Measurements from ENCODE around the gene CMPK2.

DNA sequence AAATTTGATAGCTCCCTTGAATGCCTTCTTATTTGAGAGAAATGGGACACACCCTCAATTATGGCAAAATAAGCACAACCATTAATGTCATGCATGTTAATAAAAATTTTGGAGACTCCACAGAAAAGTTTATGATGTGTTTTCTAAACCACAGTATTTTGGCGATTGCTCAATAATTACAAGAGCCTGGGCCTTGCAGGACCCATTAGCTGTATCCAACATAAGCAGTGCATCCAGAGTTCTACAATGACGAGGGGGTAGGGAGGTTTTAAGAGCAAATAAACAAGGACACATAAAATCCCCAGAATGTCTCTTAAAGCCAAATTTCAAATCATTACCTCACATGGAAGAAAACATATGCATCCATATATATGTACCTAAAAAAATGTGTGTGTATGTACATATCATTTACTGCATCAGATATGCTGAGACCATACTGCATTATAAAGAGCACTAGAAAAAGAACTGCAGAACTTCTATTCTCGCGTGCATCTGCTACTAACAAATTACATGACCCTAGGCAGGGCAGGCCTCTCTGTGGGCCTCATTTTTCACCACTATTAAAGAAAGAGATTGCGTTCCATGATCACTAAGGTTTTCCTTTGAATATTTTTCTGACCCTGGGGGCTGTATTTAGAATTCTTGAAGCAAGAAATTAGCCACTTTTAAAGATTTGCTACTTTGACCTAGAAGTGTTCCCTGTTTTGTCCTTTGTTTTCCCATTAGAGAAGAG, 38.0 kb downstream of the CMPK2 start:
- TF ChIP-seq POLR2AphosphoS5 (IDR thresholded peaks at IDR 0.05) (no peak), POLR2A (IDR thresholded peaks at IDR 0.05) (no peak)
- TF ChIP-seq, protein P1, sequence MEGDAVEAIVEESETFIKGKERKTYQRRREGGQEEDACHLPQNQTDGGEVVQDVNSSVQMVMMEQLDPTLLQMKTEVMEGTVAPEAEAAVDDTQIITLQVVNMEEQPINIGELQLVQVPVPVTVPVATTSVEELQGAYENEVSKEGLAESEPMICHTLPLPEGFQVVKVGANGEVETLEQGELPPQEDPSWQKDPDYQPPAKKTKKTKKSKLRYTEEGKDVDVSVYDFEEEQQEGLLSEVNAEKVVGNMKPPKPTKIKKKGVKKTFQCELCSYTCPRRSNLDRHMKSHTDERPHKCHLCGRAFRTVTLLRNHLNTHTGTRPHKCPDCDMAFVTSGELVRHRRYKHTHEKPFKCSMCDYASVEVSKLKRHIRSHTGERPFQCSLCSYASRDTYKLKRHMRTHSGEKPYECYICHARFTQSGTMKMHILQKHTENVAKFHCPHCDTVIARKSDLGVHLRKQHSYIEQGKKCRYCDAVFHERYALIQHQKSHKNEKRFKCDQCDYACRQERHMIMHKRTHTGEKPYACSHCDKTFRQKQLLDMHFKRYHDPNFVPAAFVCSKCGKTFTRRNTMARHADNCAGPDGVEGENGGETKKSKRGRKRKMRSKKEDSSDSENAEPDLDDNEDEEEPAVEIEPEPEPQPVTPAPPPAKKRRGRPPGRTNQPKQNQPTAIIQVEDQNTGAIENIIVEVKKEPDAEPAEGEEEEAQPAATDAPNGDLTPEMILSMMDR (IDR thresholded peaks at IDR 0.05) = no peak
